H4 (cell line): ENCODE measurements around the gene POLE. TPM values are rescaled to one million over a fixed set of nuclear protein-coding genes. Genes with fewer than 3 reads are reported as not detected.

Experiments
- DNase-seq: peaks from one replicate; pipeline ENCODE4 v3.0.0-alpha.2; 2015; ENCODE audit warnings: low spot score
- total RNA-seq: library from RNA; depleted of rRNA; stranded (reverse); fragments of >200 nt; shearing (Covaris generic); gene quantifications from 2 replicates; pipeline ENCODE4 v1.2.3, GENCODE V29; 2014

POLE gene
- total RNA-seq, 1 experiment from 2014 or later, result 11.8 TPM

DNA sequence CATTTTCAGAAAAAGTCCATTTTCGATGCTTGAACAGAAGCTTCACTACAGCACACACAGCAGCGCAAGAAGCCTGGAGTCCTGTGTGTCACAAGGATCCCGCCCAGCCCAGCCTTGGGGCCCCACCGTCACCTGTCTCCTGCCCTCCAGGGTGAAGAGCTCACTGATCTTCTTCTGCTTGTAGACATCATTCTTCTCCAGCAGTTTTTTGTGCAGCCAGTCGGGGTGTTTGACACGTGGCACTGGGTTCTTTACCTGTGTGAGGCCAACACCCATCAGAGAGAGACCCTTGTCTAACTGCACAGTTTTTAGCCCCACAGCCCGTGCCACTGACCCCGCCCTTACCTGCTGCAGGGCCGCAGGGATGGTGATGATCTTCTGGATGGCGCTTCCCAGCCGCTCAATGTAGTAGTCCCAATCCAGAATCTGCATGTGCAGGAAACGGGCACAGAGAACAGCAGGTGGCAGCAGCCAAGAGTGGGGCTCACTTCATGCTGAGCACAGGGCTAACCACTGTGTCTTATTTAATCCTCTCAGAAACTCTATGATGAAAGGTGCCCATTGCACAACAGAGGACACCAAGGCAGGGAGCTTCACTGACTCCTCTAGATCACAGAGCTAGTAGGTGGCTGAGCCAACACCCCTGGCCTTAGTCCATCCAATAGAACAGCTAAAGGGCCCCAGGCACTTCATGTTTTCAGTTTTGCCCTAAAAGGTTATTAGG lies 30.0 kb downstream of the POLE start:
- no peak for DNase-seq

DNA sequence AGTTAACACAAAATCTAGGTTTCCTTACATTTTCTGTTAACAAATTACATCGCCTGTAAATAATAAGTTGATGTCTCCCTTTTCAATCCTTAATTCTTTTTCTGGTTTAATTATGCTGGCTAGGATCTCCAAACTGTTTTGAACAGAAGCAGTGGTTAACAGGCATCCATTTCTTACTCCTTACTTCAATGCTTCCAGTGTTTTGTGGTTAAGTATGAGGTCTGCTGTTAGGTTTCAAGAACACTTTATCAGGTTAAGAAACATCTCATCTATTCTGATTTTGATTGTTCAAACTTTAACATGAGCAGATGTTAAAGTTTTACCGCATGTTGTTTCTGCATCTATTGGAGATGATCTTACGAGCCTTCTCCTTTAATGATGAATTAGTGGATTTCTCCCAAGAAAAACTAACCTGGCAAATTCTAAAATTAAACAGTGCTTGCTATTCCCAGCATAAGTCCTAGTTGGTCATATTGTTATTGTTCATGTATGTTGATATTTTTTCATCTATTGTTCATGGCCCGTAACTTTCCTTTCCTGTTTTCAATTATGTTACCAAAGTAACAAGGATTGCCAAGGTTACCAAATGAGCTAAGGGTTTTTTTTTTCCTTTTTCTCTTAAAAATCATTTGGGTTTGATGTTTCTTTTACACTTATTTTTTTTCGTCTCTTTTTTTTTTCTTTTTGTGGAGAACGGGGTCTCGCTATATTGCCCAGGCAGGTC lies 33.4 kb downstream of the POLE start:
- DNase-seq, result no peak

DNA sequence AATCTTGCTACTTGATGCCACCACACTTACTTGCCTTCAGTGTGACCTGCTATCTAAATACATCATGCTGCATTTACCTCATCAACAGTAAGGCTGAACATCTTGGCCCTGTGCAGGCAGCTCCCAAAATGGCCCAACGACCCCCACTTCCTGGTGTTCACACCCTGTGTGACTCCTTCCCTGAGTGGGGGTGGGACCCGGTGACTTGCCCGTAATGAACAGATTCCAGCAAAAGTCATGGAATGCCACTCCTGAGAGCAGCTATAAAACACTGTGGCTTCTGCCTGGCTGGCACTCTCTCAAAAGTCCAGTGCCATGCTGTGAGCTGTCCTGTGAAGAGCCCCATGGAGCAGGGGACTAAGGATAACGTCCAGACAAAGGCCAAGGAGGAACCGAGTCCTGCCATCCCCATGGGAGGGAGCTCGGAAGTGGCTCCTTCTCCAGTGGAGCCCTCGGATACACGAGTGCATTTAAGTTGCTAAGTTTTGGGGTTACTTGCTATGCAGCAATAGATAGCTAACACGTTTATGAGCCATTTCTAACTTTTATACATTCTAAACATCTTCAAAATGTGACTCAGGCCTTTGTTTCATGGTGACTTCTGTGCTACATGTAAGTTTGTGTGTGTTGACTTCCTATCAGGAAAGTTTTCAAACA lies 35.6 kb downstream of the POLE start:
- no peak for DNase-seq

DNA sequence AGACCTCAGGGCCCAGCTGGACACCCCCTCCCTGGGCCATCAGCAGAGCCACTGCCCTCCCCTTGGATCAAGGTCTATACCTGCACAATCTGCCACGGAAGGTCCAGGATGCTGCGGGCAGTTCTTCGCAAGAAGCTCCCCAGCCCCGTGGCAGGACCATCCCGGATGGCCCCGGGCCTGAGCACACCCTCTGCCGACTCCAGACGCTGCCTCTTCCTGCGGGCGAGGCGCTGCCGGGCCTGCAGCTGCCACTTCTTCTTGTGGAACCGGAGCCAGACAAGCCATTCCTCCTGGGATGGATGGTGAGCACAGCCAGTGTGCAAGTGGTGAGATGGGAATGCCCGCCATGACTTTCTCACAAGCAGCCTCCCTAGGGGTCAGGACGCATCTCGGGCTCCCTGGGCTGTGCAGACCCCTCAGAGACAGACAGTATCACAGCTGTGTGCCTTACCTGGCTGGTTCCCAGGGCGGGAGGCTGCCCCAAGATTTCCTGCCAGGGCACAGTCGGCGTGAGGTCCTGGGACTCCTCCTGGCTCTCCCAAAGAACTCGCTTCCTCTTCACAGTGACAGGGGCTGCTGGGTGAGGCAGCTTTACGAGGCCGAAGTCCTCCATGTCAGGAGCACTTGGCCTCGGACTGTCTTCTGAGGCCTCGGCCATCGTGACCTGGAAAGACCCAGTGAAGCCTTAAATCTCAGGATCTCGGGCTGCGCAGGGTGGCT lies 37.8 kb downstream of the POLE start:
- DNase-seq, result no peak

DNA sequence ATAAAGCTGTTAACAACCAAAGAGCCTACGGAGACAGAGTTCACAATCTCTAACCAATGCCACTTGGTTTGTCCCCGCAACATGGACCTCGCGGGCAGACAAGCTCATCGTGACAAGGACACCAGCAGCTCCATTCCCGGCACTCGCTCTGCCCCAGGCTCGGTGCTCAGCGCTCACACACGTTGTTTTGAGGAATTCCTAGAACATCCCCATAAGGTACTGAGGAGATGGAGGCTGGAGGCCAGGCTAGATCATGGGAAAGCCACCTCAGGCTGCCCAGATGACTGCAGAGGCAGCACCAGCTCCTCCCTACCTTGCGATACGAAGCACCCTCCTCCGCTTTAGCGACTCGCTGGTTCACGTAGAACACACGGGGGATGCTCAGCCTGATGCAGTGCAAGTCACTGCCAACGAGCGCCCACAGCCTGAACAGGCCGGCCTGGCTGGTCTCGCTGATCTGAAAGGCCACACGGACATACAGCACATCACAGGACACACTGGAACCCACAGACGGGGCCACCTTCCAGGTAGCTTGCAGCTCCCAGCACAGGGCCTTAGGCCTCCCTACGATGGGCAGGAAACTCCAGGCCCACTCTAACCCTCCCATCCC lies 38.4 kb downstream of the POLE start:
- DNase-seq, result no peak

DNA sequence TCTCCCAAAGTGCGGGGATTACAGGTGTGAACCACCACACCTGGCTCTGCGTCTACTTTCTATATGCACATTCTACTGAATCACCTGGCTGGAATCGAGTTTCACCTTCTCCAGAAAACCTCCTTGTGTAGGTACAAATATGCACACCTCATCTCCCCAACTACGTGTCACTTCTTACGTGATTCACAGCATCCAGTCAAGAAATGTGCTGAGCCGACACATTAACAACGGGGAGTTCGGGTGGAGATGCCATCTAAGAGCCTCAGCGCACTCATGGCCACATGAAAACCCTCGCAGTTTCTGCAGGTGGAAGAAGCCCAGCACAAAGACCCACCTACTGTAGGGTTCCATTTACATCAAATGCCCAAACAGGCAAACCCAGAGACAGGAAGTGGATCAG lies 39.3 kb downstream of the POLE start:
- DNase-seq, result no peak

DNA sequence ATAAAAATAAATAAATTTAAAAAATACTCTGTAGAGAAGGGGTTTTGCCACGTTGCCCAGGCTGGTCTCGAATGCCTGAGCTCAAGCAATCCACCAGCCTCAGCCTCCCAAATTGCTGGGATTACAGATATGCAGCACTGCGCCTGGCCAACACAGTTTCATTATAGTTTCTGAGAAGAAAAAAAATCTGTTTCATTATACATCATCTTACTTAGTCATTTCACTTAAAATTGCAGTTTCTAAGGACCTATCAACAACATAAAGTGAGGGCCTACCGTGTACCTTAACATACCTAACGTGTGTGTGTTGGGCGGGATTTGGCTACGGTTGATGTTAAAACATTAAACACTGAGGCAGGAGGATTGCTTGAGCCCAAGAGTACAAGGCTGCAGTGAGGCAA lies 40.3 kb downstream of the POLE start:
- no peak for DNase-seq

DNA sequence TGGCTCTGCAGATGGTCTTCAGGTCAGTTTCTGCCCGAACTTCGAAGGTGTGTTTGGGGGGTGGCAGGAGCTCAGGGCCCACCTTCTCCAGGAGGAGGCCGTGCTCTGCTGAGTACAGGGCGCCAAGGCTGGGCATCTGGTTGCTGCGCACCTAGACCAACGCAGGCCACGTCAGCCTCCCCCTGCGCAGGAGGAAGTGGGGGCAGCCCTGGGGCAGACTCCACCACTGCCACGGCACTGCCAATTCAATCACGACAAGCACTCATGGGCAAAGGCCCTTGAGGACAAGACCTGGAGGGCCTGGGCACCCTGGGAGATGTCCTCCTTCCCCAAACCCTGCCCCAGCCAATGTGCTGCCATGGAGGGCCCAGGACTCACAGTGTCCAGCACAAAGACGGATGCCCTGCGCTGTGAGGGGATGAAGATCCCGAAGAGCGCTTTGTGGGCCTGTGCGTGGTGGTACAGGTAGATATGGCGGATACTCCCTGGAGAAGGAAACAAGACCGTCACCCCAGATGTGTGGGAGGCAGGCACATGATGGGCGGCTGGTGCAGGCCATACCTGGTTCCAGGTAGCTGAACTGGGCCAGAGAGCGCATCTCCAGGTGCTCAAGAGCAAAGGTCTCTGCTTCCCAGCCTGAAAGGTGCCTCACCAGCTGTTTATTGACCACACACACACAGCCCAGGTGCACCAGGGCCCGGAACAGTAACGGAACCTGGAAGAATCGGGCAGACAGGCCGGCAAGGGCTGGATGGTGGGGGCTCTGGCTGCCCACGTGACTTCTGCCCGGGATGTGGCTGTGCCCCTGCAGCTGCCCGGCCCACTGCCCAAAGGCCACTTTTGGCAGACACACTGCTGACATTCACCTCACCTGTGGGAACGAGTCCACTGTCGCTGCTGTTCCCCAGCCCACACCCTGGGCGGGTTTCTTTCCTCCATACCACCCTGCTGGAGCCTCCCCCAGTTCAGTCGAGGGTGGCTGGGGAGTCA lies 44.0 kb downstream of the POLE start:
- no peak for DNase-seq

DNA sequence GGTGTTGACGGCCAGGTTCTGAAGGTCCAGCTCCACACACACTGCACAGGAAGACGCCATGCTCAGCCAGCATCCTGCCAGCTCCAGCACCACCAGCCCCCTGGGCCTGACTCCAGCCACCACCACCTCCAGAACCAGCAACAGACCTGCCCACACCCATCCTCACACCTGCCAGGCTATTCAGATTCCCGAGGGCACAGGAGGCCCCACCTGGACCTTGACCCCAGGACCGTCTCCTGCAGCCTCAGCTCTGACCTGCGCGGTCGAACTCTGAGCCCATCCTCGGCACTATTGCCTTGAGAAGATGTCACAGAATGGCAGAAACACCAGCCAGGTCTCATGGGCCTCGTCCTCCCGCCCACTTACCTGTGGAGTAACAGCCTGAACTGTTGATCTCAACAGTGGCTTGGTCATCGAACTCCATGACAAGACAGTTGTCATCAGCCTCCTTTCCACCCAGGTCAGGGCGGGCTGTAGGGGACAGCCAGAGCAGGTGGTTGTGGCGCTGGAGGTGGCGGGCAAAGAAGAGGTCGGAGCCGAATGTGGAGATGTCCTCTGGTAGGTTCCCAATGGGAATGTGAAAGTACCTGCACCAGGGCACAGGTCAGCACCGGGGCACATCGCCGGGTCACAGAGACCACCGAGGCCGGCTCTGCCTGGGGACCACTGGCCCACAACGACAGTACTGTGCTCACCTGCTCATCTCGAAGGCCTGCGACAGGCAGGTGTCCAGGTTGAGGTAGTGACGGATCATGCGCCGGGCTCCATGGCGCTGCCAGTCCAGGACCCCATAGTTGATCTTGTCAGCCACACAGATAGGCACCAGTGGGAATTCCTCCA lies 45.1 kb downstream of the POLE start:
- DNase-seq, result no peak

DNA sequence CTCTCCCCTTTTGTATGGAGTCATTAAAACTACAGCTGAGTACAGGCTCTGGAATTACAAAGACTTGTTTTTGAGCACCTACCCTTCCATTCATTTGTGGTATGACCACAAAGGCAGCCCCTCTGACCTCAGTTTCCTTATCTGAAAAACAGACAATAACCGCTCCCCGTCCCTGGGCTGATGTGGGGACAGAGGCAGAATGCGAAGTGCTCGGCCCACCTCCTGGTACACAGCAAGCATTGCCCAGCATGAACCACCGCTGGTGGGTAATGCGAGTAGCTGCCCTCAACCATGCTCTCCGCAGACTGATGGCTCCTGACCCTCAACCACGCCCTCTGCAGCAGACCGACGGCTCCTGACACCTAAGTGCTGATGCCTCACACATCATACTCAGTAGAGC lies 46.2 kb downstream of the POLE start:
- DNase-seq, result no peak

DNA sequence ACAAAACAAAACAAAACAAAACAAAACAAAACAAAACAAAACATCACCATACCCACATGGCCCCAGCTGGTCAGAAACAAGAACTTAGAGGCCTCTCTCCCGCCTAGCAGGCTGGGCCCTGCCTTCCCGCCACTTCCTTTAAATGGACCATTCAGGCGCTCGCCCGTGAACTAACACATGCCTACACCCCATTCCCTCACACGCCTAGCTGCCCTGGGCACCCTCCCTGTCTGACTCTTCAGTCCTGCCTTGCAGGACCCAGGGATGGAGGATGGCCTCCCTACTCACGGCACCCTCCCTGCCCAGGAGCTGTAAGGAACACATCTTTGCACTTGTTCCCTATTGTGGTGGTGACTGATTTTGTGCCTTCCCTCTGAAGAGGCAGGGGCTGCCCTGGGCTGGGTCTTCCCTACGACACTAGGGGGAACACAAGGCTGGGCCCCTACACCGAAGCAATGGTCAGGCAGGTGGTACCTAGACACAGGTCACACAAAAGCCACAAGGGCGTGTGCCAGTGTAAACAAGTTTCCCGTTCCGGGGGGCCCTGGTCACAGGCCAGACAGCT lies 47.1 kb downstream of the POLE start:
- DNase-seq, result no peak

DNA sequence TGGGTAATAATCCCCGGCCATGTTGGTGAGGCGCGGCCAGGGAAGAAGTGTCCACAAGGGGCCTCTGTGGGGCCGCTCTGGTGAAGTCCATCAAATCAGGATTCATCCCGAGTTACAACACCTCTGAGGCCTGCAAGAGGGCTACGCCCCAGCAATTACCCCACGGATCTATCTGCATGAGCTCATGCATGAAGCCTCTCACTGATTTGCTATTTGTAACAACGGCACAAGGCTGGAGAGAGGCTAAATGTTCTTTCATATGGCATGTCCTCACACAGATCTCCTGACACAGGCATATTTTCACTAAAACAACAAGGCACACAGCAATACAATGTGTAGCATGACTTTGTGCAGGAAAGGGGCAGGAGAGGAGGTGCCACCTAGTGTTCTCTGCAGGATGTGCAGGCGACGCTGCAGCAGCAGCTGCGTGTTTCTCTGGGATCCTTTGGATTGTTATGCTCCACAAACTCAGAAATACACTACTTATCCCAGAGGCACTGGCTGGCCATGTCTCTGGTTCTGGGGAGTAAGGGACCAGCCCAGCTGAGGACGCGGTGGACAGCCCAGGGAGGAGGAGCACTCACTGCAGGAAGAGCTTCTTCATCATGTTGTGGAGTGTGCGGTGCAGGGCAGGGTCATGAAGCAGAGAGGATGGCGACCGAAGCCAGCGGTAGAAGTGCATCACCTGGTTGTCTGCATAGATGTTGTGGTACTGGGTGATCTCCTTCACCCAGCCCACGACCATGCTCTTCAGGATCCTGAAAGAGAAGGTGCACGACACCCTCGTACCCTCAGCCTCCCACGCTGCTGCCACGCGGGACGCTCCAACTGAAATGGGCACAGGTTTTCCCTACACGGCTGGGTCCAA lies 48.4 kb downstream of the POLE start:
- DNase-seq, result no peak

DNA sequence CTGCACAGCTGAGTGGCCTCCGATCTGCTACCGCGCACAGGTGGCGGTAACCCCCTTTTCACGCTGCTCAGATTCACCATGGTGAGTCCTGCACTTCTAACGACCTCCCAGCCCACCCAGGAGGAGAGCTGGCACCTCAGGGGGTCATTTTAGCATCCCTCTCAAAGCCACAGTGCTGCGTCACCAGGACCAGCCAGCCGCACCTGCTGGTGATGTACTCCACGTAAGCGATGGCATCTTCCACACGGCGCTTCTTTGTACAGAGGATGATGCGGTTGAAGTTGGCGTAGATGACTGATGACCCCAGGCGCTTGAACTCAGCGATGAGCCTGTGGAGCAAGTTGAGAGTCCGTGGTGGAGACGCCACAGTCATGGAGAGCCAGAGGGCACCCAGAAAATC lies 49.3 kb downstream of the POLE start:
- no peak for DNase-seq

DNA sequence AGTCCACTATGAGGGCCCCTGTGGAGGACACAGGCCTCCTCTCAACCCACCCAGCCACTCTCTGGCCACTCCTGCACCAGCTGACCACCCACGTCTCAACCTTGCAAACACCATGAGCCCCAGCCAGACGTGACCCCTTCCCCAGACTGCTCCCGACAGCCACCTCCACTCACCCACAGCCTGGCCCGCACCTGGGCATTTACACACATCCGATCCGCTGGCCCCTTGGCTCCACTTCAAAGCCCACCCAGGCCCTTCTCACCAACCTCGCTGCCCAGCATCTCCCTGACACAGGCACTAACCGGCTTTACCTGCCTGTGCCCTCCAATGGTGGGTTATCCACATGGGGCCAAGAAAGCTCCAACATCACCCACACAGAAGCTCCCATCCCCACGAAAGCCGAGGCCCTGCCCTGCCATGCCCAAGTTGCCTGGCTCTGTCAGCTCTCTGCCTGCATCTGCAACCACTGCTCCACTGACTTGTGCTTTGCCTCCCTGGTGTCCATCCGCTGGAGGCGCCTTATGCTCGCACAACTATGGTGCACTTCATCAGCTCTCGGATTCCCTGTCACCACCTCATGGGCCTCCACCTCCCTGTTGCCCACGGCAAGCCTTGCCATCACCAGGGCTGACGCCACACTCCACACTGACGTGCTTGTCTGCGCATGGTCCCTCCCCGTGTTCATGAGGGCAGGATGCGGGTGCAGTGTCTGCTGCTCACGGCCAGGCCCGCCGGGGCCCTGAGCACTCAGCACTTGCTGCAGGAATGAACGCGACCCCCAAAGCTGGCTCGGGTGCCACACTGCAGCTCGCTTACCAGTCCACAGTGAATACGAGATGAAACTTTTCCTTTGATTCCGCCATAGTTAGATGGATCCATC lies 51.8 kb downstream of the POLE start:
- DNase-seq, result no peak

DNA sequence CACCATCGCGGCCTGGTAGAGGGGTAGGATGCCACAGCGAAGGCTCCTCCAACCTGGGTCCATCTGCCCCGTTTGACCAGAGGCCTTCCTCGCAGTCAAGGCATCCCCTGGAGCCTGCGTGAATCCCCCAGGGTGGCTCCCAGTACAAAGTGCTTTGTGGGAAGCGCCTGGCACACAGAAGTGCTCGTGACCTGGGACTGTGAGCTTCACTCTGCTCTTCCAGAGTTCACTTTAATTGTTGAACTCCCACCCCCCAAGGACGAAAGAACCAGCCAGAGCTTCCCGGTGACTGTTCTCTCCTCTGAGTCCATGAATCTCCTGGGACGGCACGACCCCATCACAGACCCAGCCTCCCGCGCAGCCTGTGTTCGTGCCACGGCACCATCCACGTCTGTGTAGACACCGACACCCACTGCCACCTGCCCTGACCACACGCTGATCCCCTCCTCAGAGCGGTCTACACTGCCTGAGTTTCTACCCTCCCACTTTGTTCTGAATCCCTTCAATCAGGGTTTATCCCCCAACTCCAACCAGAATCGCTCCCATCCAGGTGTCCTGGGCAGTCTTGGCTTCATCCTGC lies 52.6 kb downstream of the POLE start:
- no peak for DNase-seq

DNA sequence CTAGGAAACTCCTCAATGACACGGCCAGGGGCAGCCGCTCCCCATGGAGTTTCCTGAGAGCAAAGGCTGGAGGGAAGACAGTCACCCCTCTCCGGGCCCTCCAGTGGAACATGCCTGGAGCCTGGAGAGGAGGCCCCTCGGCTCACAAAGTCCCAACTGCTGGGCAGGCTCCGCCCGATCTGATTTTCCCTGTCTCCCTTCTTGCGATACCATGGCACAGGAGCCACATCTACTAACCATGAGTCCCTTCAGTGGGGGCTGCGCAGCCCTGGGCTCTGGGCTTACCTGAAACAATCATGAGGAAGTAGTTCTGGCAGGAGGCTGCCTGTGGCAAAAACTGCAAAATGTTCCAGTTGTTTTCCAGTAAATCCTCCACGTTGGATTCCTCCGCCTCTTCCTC lies 53.2 kb downstream of the POLE start:
- DNase-seq, result no peak

DNA sequence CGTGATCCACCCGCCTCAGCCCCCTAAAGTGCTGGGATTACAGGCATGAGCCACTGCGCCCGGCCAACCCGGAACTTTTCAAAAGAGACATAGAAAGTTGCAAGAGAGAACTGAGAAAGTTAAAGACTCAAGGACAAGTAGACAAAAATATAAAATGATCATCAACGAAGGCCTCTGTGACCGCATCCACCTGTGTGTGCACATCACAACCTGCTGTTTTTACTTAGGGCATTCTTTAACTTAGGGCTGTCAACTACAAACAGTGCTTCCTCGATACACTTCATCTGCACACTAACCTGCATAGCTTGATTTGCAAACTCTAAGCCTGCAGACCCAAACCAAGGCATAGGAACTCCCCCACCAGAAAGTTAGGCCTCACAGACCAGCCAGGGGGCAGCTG lies 53.7 kb downstream of the POLE start:
- DNase-seq, result no peak
